GM23338 (cell line): Measurements from ENCODE around the gene PPP2R2B. TPM values are rescaled to one million over a fixed set of nuclear protein-coding genes. Genes with fewer than 3 reads are reported as not detected.

Source experiments
- ATAC-seq: fragments of 200-7000 bp; cut with Tn5 transposase; 3 replicates; pipeline ENCODE4 v1.9.1; 2020
- DNase-seq: peaks from one replicate; pipeline ENCODE4 v3.0.0-alpha.2; 2015; ENCODE audit warnings: low spot score
- H2AFZ ChIP-seq: fragments of 200-600 bp; sonication (generic); 2 replicates; pipeline ENCODE4 v1.8.0; 2016; ENCODE audit warnings: antibody characterized with exemption, mild to moderate bottlenecking, moderate library complexity
- H3F3A ChIP-seq: fragments of 200-600 bp; sonication (generic); replicated peaks from 2 replicates; pipeline ENCODE4 v1.8.0; 2017; ENCODE audit warnings: antibody characterized with exemption, mixed run types, low read depth
- H3K27ac ChIP-seq: fragments of 200-600 bp; sonication (generic); 2 replicates; pipeline ENCODE4 v1.6.1; 2016; ENCODE audit warnings: low read depth
- H3K27me3 ChIP-seq: fragments of 200-600 bp; sonication (generic); 2 replicates; pipeline ENCODE4 v1.8.0; 2016; ENCODE audit warnings: mild to moderate bottlenecking, mixed run types, moderate library complexity; ENCODE audit not compliant: insufficient read depth
- H3K36me3 ChIP-seq: fragments of 200-600 bp; sonication (generic); 2 replicates; pipeline ENCODE4 v1.8.0; 2016; ENCODE audit warnings: mild to moderate bottlenecking; ENCODE audit not compliant: insufficient read depth
- H3K4me1 ChIP-seq: fragments of 200-600 bp; sonication (generic); 2 replicates; pipeline ENCODE4 v1.8.0; 2016; ENCODE audit warnings: mild to moderate bottlenecking, moderate library complexity; ENCODE audit not compliant: insufficient read depth
- H3K4me2 ChIP-seq: fragments of 200-600 bp; sonication (generic); 2 replicates; pipeline ENCODE4 v1.7.1; 2017; ENCODE audit warnings: mixed run types
- H3K4me3 ChIP-seq: fragments of 200-600 bp; sonication (generic); 2 replicates; pipeline ENCODE4 v1.6.1; 2016; ENCODE audit warnings: mixed run types
- H3K79me2 ChIP-seq: fragments of 200-600 bp; sonication (generic); replicated peaks from 2 replicates; pipeline ENCODE4 v1.8.0; 2017; ENCODE audit warnings: mild to moderate bottlenecking; ENCODE audit not compliant: insufficient read depth
- H3K9me2 ChIP-seq: fragments of 200-600 bp; sonication (generic); 2 replicates; pipeline ENCODE4 v1.8.0; 2017; ENCODE audit not compliant: insufficient read depth
- H4K20me1 ChIP-seq: fragments of 200-600 bp; sonication (generic); replicated peaks from 2 replicates; pipeline ENCODE4 v1.8.0; 2017; ENCODE audit warnings: mild to moderate bottlenecking; ENCODE audit not compliant: insufficient read depth
- H3K27ac Mint-ChIP-seq: 2 replicates; pipeline ENCODE4 v1.8.0; 2020; ENCODE audit warnings: inconsistent platforms, mild to moderate bottlenecking, moderate library complexity, mixed read lengths
- H3K27me3 Mint-ChIP-seq: 3 replicates; pipeline ENCODE4 v1.8.0; 2022; ENCODE audit warnings: low read depth, mild to moderate bottlenecking, moderate library complexity, mixed read lengths, inconsistent platforms; ENCODE audit not compliant: insufficient read depth, poor library complexity
- H3K36me3 Mint-ChIP-seq: 3 replicates; pipeline ENCODE4 v1.8.0; 2021; ENCODE audit warnings: low read depth, mild to moderate bottlenecking, inconsistent platforms, moderate library complexity, mixed read lengths
- H3K4me1 Mint-ChIP-seq: 3 replicates; pipeline ENCODE4 v1.8.0; 2020; ENCODE audit warnings: mild to moderate bottlenecking, inconsistent platforms, mixed read lengths
- H3K4me3 Mint-ChIP-seq: 3 replicates; pipeline ENCODE4 v1.8.0; 2021; ENCODE audit warnings: moderate library complexity, mild to moderate bottlenecking, inconsistent platforms, mixed read lengths
- H3K9me3 Mint-ChIP-seq: 3 replicates; pipeline ENCODE4 v1.8.0; 2020; ENCODE audit warnings: moderate library complexity, mild to moderate bottlenecking, inconsistent platforms, mixed read lengths
- CREB1 ChIP-seq: fragments of 250-450 bp; sonication (Bioruptor Pico); IDR thresholded peaks from 2 replicates; pipeline ENCODE4 v1.5.0; 2020; ENCODE audit warnings: low read depth, mild to moderate bottlenecking, moderate library complexity
- CTCF ChIP-seq, 2 experiments: fragments of 200-600 bp in 1 of 2; sonication (generic) in 1 of 2; conservative IDR thresholded peaks; 2 replicates each; pipeline versions ENCODE4 v1.5.1 to v1.6.1; 2016 to 2017; ENCODE audit warnings: antibody characterized with exemption in 2 of 2, low read depth in 2 of 2, mild to moderate bottlenecking in 2 of 2, moderate library complexity in 1 of 2
- EZH2phosphoT487 ChIP-seq: fragments of 200-600 bp; sonication (generic); IDR thresholded peaks from one replicate; pipeline ENCODE4 v1.8.1; 2018; ENCODE audit warnings: antibody characterized with exemption; ENCODE audit not compliant: unreplicated experiment
- JUNB ChIP-seq: IDR thresholded peaks from one replicate; pipeline ENCODE4 v1.6.1; 2016; ENCODE audit warnings: antibody characterized with exemption; ENCODE audit not compliant: unreplicated experiment
- NANOG ChIP-seq: IDR thresholded peaks from 2 replicates; pipeline ENCODE4 v1.6.1; 2016; ENCODE audit warnings: antibody characterized with exemption, borderline replicate concordance
- POLR2AphosphoS5 ChIP-seq: IDR thresholded peaks from 2 replicates; pipeline ENCODE4 v1.6.1; 2016; ENCODE audit warnings: antibody characterized with exemption, low read depth
- REST ChIP-seq: IDR thresholded peaks from one replicate; pipeline ENCODE4 v1.6.1; 2018; ENCODE audit warnings: antibody characterized with exemption; ENCODE audit not compliant: unreplicated experiment
- STAT1 ChIP-seq: IDR thresholded peaks from one replicate; pipeline ENCODE4 v1.6.1; 2016; ENCODE audit warnings: antibody characterized with exemption; ENCODE audit not compliant: unreplicated experiment
- polyA plus RNA-seq: library from polyadenylated mRNA; unstranded; fragments of >200 nt; fragmentation: Nextera tagmentation; extraction: Ambion mirVana; gene quantifications from 2 replicates; pipeline ENCODE4 v1.2.1, GENCODE V29; 2016
- total RNA-seq: library from RNA; depleted of rRNA; stranded (reverse); fragments of >200 nt; shearing (Covaris generic); gene quantifications from 2 replicates; pipeline ENCODE4 v1.2.3, GENCODE V29; 2014
- TF ChIP-seq, protein P1 (sequence below): fragments of 250-450 bp; sonication (Bioruptor Pico); IDR thresholded peaks from 2 replicates; pipeline ENCODE4 v1.5.0; 2020; ENCODE audit warnings: mild to moderate bottlenecking, moderate library complexity

Gene PPP2R2B
- total and polyA plus RNA-seq, 2 experiments from 2014 or later: 21.3 to 33.9 TPM

- TF ChIP-seq CTCF (conservative IDR thresholded peaks at IDR 0.05; ENCODE audit: low read depth in 2 of 2): no peak
- no peak for TF ChIP-seq STAT1
- no peak for TF ChIP-seq EZH2phosphoT487
Measured at GRCh38 chr5:146862641-146863040, 15.9 kb downstream of the PPP2R2B start (continued).

GRCh38 chr5:146860213-146860893 is 18.2 kb downstream of the PPP2R2B start:
- no peaks in the 10 kb centered on the region for H3K36me3 ChIP-seq
- no peaks in the 10 kb centered on the region for H3K79me2 ChIP-seq
- H3K4me1 ChIP-seq: peaks cover 12% of the 10 kb centered on the region
- Mint-ChIP-seq H3K27ac (no peak overlapping the region), H3K4me3 (no peak overlapping the region), H3K27me3 (no peaks in the 10 kb centered on the region), H3K36me3 (no peaks in the 10 kb centered on the region), H3K4me1 (peaks cover 19% of the 10 kb centered on the region; the same call in 2 of the 3 replicates), H3K9me3 (no peaks in the 10 kb centered on the region)
- no peak overlapping the region for H3K4me3 ChIP-seq
- ATAC-seq (no peak), DNase-seq (no peak)
- H3K27ac ChIP-seq: no peak overlapping the region
- no peak overlapping the region for H2AFZ ChIP-seq
- H4K20me1 ChIP-seq: no peaks in the 10 kb centered on the region
- no peaks in the 10 kb centered on the region for H3K9me2 ChIP-seq
- H3K4me2 ChIP-seq: no peak overlapping the region
- H3F3A ChIP-seq: no peaks in the 10 kb centered on the region
- H3K27me3 ChIP-seq: no peaks in the 10 kb centered on the region
- TF ChIP-seq STAT1 (no peak), JUNB (no peak), POLR2AphosphoS5 (no peak), REST (no peak), NANOG (no peak), CREB1 (no peak), CTCF (conservative IDR thresholded peaks at IDR 0.05; ENCODE audit: low read depth in 2 of 2) (no peak)
- TF ChIP-seq, protein P1, sequence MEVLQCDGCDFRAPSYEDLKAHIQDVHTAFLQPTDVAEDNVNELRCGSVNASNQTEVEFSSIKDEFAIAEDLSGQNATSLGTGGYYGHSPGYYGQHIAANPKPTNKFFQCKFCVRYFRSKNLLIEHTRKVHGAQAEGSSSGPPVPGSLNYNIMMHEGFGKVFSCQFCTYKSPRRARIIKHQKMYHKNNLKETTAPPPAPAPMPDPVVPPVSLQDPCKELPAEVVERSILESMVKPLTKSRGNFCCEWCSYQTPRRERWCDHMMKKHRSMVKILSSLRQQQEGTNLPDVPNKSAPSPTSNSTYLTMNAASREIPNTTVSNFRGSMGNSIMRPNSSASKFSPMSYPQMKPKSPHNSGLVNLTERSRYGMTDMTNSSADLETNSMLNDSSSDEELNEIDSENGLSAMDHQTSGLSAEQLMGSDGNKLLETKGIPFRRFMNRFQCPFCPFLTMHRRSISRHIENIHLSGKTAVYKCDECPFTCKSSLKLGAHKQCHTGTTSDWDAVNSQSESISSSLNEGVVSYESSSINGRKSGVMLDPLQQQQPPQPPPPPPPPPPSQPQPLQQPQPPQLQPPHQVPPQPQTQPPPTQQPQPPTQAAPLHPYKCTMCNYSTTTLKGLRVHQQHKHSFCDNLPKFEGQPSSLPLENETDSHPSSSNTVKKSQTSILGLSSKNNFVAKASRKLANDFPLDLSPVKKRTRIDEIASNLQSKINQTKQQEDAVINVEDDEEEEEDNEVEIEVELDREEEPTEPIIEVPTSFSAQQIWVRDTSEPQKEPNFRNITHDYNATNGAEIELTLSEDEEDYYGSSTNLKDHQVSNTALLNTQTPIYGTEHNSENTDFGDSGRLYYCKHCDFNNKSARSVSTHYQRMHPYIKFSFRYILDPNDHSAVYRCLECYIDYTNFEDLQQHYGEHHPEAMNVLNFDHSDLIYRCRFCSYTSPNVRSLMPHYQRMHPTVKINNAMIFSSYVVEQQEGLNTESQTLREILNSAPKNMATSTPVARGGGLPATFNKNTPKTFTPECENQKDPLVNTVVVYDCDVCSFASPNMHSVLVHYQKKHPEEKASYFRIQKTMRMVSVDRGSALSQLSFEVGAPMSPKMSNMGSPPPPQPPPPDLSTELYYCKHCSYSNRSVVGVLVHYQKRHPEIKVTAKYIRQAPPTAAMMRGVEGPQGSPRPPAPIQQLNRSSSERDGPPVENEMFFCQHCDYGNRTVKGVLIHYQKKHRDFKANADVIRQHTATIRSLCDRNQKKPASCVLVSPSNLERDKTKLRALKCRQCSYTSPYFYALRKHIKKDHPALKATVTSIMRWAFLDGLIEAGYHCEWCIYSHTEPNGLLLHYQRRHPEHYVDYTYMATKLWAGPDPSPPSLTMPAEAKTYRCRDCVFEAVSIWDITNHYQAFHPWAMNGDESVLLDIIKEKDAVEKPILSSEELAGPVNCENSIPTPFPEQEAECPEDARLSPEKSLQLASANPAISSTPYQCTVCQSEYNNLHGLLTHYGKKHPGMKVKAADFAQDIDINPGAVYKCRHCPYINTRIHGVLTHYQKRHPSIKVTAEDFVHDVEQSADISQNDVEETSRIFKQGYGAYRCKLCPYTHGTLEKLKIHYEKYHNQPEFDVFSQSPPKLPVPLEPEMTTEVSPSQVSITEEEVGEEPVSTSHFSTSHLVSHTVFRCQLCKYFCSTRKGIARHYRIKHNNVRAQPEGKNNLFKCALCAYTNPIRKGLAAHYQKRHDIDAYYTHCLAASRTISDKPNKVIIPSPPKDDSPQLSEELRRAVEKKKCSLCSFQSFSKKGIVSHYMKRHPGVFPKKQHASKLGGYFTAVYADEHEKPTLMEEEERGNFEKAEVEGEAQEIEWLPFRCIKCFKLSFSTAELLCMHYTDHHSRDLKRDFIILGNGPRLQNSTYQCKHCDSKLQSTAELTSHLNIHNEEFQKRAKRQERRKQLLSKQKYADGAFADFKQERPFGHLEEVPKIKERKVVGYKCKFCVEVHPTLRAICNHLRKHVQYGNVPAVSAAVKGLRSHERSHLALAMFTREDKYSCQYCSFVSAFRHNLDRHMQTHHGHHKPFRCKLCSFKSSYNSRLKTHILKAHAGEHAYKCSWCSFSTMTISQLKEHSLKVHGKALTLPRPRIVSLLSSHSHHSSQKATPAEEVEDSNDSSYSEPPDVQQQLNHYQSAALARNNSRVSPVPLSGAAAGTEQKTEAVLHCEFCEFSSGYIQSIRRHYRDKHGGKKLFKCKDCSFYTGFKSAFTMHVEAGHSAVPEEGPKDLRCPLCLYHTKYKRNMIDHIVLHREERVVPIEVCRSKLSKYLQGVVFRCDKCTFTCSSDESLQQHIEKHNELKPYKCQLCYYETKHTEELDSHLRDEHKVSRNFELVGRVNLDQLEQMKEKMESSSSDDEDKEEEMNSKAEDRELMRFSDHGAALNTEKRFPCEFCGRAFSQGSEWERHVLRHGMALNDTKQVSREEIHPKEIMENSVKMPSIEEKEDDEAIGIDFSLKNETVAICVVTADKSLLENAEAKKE: no peak
